Hepatocyte (in vitro differentiated cells): ENCODE measurements around the gene FGGY.

Experiments used
- EZH2 ChIP-seq: fragments of 200-600 bp; sonication (generic); IDR thresholded peaks from 2 replicates; pipeline ENCODE4 v1.6.1; 2016; ENCODE audit warnings: antibody characterized with exemption, mild to moderate bottlenecking, borderline replicate concordance
- EZH2phosphoT487 ChIP-seq: fragments of 200-600 bp; sonication (generic); IDR thresholded peaks from one replicate; pipeline ENCODE4 v1.6.1; 2018; ENCODE audit warnings: antibody characterized with exemption, mild to moderate bottlenecking, low read depth, moderate library complexity; ENCODE audit not compliant: unreplicated experiment, severe bottlenecking
- TF ChIP-seq, protein P1 (sequence below): fragments of 200-600 bp; sonication (generic); IDR thresholded peaks from 2 replicates; pipeline ENCODE4 v1.5.1; 2016; ENCODE audit warnings: antibody characterized with exemption, mild to moderate bottlenecking; ENCODE audit not compliant: poor library complexity

DNA sequence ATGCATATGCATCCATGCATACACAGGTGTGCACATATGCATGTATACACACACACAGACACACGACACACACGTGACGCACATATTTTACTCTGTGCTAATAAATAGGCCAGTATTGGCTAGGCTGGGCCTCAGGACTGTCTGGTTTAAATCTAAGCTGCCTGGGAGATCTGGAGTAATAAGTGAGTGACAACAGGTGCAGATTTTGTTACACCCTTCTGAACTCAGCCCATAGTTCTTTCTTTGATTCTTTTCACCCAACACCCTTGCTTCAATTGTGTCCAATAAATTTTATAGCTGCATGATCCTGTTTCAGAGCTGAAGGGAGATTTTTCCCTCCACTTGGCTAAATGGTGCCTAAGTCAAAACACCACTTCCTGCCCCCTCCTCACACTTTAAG, 132.8 kb downstream of the FGGY start:
- TF ChIP-seq, protein P1, sequence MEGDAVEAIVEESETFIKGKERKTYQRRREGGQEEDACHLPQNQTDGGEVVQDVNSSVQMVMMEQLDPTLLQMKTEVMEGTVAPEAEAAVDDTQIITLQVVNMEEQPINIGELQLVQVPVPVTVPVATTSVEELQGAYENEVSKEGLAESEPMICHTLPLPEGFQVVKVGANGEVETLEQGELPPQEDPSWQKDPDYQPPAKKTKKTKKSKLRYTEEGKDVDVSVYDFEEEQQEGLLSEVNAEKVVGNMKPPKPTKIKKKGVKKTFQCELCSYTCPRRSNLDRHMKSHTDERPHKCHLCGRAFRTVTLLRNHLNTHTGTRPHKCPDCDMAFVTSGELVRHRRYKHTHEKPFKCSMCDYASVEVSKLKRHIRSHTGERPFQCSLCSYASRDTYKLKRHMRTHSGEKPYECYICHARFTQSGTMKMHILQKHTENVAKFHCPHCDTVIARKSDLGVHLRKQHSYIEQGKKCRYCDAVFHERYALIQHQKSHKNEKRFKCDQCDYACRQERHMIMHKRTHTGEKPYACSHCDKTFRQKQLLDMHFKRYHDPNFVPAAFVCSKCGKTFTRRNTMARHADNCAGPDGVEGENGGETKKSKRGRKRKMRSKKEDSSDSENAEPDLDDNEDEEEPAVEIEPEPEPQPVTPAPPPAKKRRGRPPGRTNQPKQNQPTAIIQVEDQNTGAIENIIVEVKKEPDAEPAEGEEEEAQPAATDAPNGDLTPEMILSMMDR = no peak
- TF ChIP-seq EZH2phosphoT487 (no peak), EZH2 (no peak)
